Thyroid gland (tissue), 4 donors: ENCODE data around the gene CENPE. TPM values are rescaled to one million over a fixed set of nuclear protein-coding genes. Genes with fewer than 3 reads are reported as not detected.

ENCODE experiments used
- DNase-seq, 2 donors: peaks; one replicate each; pipeline ENCODE4 v3.0.0-alpha.2; 2019
- H3K27ac ChIP-seq, 3 donors: fragments of 200-600 bp; sonication (generic); 1 replicate in 2 of 3; 2 replicates in 1 of 3; pipeline ENCODE4 v1.5.1; 2016 to 2019; ENCODE audit warnings: mild to moderate bottlenecking in 1 of 3, moderate library complexity in 1 of 3
- H3K27me3 ChIP-seq: fragments of 200-600 bp; sonication (generic); one replicate; pipeline ENCODE4 v1.5.1; 2019
- H3K36me3 ChIP-seq, 2 donors: fragments of 200-600 bp; sonication (generic); one replicate each; pipeline ENCODE4 v1.5.1; 2016 to 2019
- H3K4me1 ChIP-seq, 2 donors: fragments of 200-600 bp; sonication (generic); one replicate each; pipeline ENCODE4 v1.5.1; 2017 to 2019
- H3K4me3 ChIP-seq, 3 donors: fragments of 200-600 bp; sonication (generic); replicated peaks in 1 of 3; 1 replicate in 2 of 3; 2 replicates in 1 of 3; pipeline ENCODE4 v1.5.1; 2016; ENCODE audit warnings: mild to moderate bottlenecking in 1 of 3
- H3K9me3 ChIP-seq: fragments of 200-600 bp; sonication (generic); one replicate; pipeline ENCODE4 v1.5.1; 2017
- POLR2A ChIP-seq, 2 donors: fragments of 450-650 bp; IDR thresholded peaks; one replicate each; pipeline ENCODE4 v1.6.1; 2017; ENCODE audit warnings: antibody characterized with exemption in 2 of 2, mild to moderate bottlenecking in 2 of 2, moderate library complexity in 1 of 2
- WGBS, 2 donors: methylation state at CpG; one replicate each; pipeline ENCODE4 v1.1.5; 2017; 5-methylcytosine and 5-hydroxymethylcytosine counted together
- intact Hi-C: fragments of 100-400 bp; cut with DNase I; formaldehyde crosslinking; loops from one replicate; pipeline ENCODE4 v1.15.1; 2023
- total RNA-seq, 4 donors: library from RNA; depleted of rRNA; stranded (reverse); fragments of >200 nt; gene quantifications; one replicate each; pipeline ENCODE4 v1.2.3, GENCODE V29; 2016
- TF ChIP-seq, protein P1 (sequence below), 6 experiments: fragments of 200-600 bp in 3 of 6; fragments of 450-650 bp in 3 of 6; sonication (generic) in 3 of 6; IDR thresholded peaks; one replicate each; pipeline ENCODE4 v1.5.1; 2016 to 2019; ENCODE audit warnings: antibody characterized with exemption in 6 of 6, mild to moderate bottlenecking in 2 of 6, inconsistent platforms in 1 of 6, moderate library complexity in 1 of 6

The CENPE gene
- total RNA-seq, 4 donors from 2014 or later = 0.38 to 0.78 (median 0.53) TPM

DNA sequence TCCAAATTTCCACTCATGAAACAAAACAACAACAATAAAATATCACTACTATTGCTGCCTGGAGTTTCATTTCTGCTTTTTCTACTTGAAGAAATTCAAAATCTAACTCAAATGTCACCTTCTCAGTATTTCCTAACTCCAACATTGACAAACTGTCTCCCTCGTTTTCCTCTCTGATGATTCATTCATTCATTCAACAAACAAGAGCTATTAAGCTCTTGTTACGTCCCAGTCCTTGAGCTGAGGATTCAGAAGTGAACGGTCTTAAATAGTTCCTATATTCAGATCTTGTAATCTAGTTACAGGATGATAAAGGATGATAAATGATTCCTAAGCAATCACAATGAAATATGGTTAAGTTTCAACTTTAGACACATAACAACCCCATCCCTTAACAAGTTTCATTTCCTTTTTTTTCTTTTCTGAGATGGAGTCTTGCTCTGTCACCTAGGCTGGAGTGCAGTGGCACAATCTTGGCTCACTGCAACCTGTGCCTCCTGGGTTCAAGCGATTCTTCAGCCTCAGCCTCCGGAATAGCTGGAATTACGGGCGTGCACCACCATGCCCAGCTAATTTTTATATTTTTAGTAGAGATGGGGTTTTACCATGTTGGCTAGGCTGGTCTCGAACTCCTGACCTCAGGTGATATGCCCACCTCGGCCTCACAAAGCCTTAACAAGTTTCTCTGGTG lies 123.3 kb downstream of the CENPE start:
- H3K27ac ChIP-seq = no peak overlapping the region
- H3K27me3 ChIP-seq = no peaks in the 10 kb centered on the region
- DNase-seq = no peak
- no peaks in the 10 kb centered on the region for H3K4me1 ChIP-seq
- TF ChIP-seq, protein P1, sequence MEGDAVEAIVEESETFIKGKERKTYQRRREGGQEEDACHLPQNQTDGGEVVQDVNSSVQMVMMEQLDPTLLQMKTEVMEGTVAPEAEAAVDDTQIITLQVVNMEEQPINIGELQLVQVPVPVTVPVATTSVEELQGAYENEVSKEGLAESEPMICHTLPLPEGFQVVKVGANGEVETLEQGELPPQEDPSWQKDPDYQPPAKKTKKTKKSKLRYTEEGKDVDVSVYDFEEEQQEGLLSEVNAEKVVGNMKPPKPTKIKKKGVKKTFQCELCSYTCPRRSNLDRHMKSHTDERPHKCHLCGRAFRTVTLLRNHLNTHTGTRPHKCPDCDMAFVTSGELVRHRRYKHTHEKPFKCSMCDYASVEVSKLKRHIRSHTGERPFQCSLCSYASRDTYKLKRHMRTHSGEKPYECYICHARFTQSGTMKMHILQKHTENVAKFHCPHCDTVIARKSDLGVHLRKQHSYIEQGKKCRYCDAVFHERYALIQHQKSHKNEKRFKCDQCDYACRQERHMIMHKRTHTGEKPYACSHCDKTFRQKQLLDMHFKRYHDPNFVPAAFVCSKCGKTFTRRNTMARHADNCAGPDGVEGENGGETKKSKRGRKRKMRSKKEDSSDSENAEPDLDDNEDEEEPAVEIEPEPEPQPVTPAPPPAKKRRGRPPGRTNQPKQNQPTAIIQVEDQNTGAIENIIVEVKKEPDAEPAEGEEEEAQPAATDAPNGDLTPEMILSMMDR (IDR thresholded peaks at IDR 0.05) = no peak
- peaks cover 0 to 7% of the 10 kb centered on the region in 2 donors for H3K36me3 ChIP-seq
- H3K9me3 ChIP-seq = no peaks in the 10 kb centered on the region
- intact Hi-C loops = no loop called here
- 92 to 95% methylated on average over 9 of the region's 9 CpGs for whole genome bisulfite sequencing, 2 donors
- no peak overlapping the region for H3K4me3 ChIP-seq

DNA sequence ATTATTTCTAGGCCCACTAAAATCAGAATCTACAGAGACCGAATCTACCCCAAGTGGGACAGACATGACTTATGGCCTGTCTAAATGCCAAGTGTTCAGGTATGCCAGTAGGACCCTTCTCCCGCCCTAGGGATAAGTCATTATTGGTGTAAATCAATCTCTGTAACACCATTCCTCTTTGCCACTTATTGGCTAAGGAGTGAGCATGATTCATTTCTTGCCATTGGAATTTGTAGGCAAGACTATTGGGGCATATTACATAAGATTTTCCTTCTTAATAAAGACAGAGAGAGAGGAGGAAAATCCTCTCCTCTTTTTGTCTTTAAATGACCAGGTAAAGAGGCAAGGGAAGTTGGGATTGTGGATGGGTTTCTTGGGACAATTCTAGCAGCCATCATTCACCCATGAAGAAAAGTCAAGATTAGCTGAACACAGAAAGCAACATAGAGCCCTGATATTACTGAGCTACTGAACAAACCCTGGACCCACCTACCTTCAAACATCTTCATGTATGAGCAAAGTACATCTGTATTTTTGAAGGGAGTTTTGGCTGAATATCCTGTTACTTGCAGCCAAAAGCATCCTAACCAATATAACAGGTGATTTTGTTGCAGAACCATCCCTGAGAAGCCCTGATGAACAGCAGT lies 124.2 kb downstream of the CENPE start:
- intact Hi-C loops = no loop called here
- Histone ChIP-seq H3K9me3 (no peaks in the 10 kb centered on the region), H3K27ac (no peak overlapping the region), H3K4me1 (no peaks in the 10 kb centered on the region), H3K4me3 (no peak overlapping the region), H3K36me3 (no peaks in the 10 kb centered on the region), H3K27me3 (no peaks in the 10 kb centered on the region)
- TF ChIP-seq, protein P1 (IDR thresholded peaks at IDR 0.05) = no peak
- TF ChIP-seq POLR2A (IDR thresholded peaks at IDR 0.05) = no peak
- DNase-seq = no peak
- 97% methylated on average over 2 of the region's 2 CpGs for WGBS, 2 donors

DNA sequence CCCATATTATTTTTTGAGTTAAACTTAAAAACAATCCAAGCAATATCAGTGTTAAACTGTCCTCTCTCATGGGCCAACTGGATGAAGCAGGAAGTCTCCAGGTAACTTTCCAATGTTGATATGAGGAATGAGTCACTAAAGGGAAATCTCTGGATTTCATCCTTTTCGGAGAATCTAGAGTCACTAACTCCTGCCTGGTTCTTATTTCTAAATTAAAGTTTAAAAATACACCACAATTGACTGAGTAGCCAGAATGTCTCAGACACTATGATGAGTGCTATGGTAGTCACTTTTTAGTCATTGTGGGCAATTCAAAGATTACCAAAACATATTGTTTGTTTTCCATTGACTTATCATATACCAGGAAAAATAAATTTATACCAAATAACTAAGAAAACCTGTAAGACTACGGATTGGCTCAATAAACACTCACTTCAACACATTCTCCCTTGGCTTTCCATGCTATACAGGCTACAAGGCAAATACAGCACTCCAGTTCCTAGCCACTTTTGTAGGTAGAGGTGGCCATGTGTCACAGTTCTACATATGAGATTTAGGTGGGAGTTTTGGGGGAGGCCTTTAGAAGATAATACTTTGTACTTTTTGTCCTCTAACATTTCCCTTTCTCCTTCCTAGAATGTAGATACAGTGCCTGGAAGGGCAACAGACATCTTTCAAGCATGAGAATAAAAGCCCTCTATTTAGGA lies 130.1 kb downstream of the CENPE start:
- no peaks in the 10 kb centered on the region for H3K27me3 ChIP-seq
- DNase-seq = no peak
- WGBS, 2 donors = 93% methylated on average over 2 of the region's 2 CpGs

DNA sequence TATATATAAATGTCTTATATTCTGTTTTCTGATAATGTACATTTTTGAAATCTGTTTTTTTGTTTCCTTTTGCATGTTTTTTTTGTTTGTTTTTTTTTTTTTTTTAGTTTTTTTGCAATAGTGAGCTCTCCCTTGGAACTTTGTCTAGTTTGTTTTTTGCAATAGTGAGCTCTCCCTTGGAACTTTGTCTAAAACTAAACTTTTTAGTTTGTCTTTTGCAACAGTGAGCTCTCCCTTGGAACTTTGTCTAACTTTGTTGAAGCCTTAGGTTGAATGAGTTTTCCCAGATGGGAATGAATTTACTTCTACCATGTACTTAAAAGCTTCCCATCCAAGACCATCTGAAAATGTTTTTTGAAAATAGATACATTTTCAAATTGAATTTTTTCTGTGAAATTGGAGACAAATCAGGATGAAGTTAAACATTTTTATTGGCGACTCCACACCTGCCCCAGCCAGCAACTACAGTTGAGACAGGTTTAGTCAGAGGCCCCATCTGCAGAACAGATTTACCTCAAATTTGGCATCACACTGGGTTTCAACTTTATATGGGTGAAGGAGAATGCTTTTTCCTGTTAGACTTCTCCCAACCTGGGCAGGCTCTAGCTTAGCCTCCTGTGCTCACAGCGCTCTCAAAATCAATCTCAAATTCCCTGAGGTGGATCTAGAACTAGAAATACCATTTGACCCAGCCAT lies 137.5 kb downstream of the CENPE start:
- no peaks in the 10 kb centered on the region for H3K36me3 ChIP-seq
- DNase-seq = no peak
- no peaks in the 10 kb centered on the region for H3K9me3 ChIP-seq
- H3K4me3 ChIP-seq = no peak overlapping the region
- TF ChIP-seq, protein P1 (IDR thresholded peaks at IDR 0.05) = no peak
- TF ChIP-seq POLR2A (IDR thresholded peaks at IDR 0.05) = no peak
- no peaks in the 10 kb centered on the region for H3K4me1 ChIP-seq
- H3K27me3 ChIP-seq = no peaks in the 10 kb centered on the region
- 95 to 97% methylated on average over 2 of the region's 2 CpGs for WGBS, 2 donors
- no peak overlapping the region for H3K27ac ChIP-seq
- intact Hi-C loops = no loop called here

More for the DNA sequence above, 130.1 kb downstream of the CENPE start:
- no peaks in the 10 kb centered on the region for H3K36me3 ChIP-seq
- no peaks in the 10 kb centered on the region for H3K4me1 ChIP-seq
- intact Hi-C loops = no loop called here
- no peaks in the 10 kb centered on the region for H3K9me3 ChIP-seq
- no peak overlapping the region for H3K27ac ChIP-seq
- TF ChIP-seq POLR2A (IDR thresholded peaks at IDR 0.05) = no peak
- TF ChIP-seq, protein P1 (IDR thresholded peaks at IDR 0.05) = no peak
- no peak overlapping the region for H3K4me3 ChIP-seq

Other genes with a start within 250 kb of the CENPE start
- gene SLC9B1, start 178.6 kb downstream of the CENPE start, total RNA-seq = 1 to 10 TPM in 2 of 4 donors, under 1 TPM in 2; 0.45 to 1.2 (median 0.79) TPM
- 1 to 10 TPM; 3.9 to 9.5 (median 7.1) TPM for gene SLC9B2, start 121.6 kb downstream of the CENPE start, total RNA-seq
- gene BDH2, start 98.5 kb downstream of the CENPE start, total RNA-seq = 100 to 1,000 TPM; 113 to 131 (median 128) TPM